ENCODE results near the gene GATA6. TPM values are rescaled to one million over a fixed set of nuclear protein-coding genes. Genes with fewer than 3 reads are reported as not detected.

GATA6 gene
- polyA plus RNA-seq, 1 of the 3 experiments (the other 2 are of a cell fraction), result not detected

DNA sequence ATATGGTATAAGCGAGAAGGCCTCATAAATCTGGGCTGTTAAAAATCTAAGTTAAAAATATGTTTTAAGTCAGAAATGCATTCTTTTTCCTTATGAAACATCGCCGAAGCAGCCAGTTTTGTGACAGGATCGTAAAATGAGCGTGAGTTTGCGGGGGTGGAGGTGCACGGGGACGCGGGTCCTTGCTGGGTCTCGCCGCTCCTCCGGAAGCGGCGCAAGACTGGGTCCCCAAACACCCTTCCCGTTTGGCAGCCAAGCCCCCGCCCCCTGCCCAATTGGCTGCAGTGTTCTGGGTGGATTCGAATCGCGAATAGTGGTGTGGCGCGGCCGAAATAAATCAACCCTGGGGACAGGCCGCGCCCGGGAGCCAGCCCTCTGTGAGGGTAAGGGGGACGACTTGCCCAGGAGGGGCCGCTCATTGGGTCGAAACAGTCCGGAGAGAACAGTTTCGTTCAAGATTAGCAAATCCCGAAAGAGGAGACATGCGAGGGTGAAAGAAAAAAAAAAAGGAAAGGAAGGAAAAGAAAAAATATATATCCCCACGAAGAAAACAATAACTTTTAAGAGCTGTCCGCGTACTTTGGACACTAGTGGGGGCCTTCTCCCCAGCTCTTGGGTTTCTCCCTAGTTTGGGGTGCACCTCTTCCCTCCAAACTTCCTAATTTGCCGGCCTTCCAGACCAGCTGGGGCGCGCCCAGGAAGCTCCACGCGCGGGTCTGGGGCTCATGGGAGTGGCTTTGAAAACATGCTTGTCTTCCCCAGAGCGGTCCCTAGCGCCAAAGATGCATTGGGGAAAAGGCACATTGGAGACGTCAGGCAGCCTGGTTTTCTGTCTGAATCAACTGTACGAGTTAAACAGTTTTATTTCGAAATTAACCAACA, 3.1 kb upstream of the GATA6 start:
- ChIA-PET CTCF (no interaction called here), POLR2A (no interaction called here)
- WGBS (ENCODE audit: low lambda C conversion rate), result 16% methylated on average over 39 of the region's 46 CpGs
- Histone ChIP-seq H3K4me2 (no peak overlapping the region), H3K79me2 (ENCODE audit: insufficient read depth) (no peaks in the 10 kb centered on the region), H3K4me1 (ENCODE audit: control insufficient read depth in 1 of 2, insufficient read depth in 2 of 2, low read depth in 1 of 2, low read length in 1 of 2) (peaks cover 0 to 2% of the 10 kb centered on the region in 2 experiments; a peak in 1 of 4 replicates), H3K9me2 (no peaks in the 10 kb centered on the region), H3K9ac (no peak overlapping the region), H4K20me1 (ENCODE audit: insufficient read depth) (peaks cover 11% of the 10 kb centered on the region; the same call in 1 of the 2 replicates), H3K9me3 (no peaks in the 10 kb centered on the region), H3K27me3 (ENCODE audit: insufficient read depth) (peaks cover 98% of the 10 kb centered on the region), H3K4me3 (ENCODE audit: low read depth in 2 of 2, low read length in 1 of 2) (no peak overlapping the region), H2AFZ (ENCODE audit: low read depth) (no peak overlapping the region), H3F3A (replicated peaks; ENCODE audit: insufficient read depth) (no peaks in the 10 kb centered on the region), H3K27ac (ENCODE audit: low read depth in 2 of 2, low read length in 1 of 2) (no peak overlapping the region), H3K36me3 (replicated peaks in 1 of 2; ENCODE audit: control insufficient read depth in 1 of 2, insufficient read depth in 2 of 2, low read length in 1 of 2) (no peaks in the 10 kb centered on the region)
- peak; percentile 33 for DNase-seq
- 0 out of 2 replicates have a peak, but pooled peaks have one; percentile 27 for TF ChIP-seq EZH2phosphoT487 (IDR thresholded peaks at IDR 0.05; ENCODE audit: borderline replicate concordance, low read depth)
- no peak for TF ChIP-seq SIN3A (IDR thresholded peaks at IDR 0.05; ENCODE audit: borderline replicate concordance, low read depth, low read length)
- no peak for TF ChIP-seq RFX5 (IDR thresholded peaks at IDR 0.05; ENCODE audit: low read length)
- TF ChIP-seq FOXJ3 (CRISPR knock-in tag; IDR thresholded peaks at IDR 0.05), result no peak

DNA sequence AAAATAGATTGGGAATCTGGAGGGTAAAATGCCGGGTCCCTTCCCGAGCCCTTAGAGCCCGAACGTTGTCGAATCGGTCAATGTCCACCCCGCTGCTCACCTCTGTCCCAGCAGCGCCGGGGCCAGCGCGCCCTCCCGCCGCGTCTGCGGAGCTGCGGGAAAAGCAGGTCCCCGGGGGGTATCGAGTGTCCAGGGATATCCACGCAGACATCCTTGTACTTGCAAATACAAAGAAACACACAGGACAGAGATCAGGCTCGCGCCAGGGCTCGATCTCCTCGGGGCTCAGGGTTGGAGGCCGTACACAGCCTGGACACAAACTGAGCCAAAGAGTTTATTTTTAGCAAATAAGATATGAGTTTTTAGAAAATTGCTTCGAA, 2.3 kb upstream of the GATA6 start:
- ChIA-PET POLR2A (no interaction called here), CTCF (no interaction called here)
- Histone ChIP-seq H3K9me3 (no peaks in the 10 kb centered on the region), H3K4me3 (ENCODE audit: low read depth in 2 of 2, low read length in 1 of 2) (no peak overlapping the region), H2AFZ (ENCODE audit: low read depth) (no peak overlapping the region), H3K4me2 (no peak overlapping the region), H3K9ac (no peak overlapping the region), H3K27me3 (ENCODE audit: insufficient read depth) (peaks cover 95% of the 10 kb centered on the region), H3K36me3 (replicated peaks in 1 of 2; ENCODE audit: control insufficient read depth in 1 of 2, insufficient read depth in 2 of 2, low read length in 1 of 2) (no peaks in the 10 kb centered on the region), H4K20me1 (ENCODE audit: insufficient read depth) (peaks cover 11% of the 10 kb centered on the region; the same call in 1 of the 2 replicates), H3K9me2 (no peaks in the 10 kb centered on the region), H3K27ac (ENCODE audit: low read depth in 2 of 2, low read length in 1 of 2) (no peak overlapping the region), H3K4me1 (ENCODE audit: control insufficient read depth in 1 of 2, insufficient read depth in 2 of 2, low read depth in 1 of 2, low read length in 1 of 2) (peaks cover 0 to 2% of the 10 kb centered on the region in 2 experiments; a peak in 1 of 4 replicates), H3K79me2 (ENCODE audit: insufficient read depth) (no peaks in the 10 kb centered on the region), H3F3A (replicated peaks; ENCODE audit: insufficient read depth) (no peaks in the 10 kb centered on the region)
- no peak for TF ChIP-seq MXI1 (IDR thresholded peaks at IDR 0.05; ENCODE audit: low read depth, low read length)
- no peak for TF ChIP-seq ELF1 (IDR thresholded peaks at IDR 0.05)
- TF ChIP-seq, protein P1, sequence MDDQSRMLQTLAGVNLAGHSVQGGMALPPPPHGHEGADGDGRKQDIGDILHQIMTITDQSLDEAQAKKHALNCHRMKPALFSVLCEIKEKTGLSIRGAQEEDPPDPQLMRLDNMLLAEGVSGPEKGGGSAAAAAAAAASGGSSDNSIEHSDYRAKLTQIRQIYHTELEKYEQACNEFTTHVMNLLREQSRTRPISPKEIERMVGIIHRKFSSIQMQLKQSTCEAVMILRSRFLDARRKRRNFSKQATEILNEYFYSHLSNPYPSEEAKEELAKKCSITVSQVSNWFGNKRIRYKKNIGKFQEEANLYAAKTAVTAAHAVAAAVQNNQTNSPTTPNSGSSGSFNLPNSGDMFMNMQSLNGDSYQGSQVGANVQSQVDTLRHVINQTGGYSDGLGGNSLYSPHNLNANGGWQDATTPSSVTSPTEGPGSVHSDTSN (IDR thresholded peaks at IDR 0.05), result no peak
- no peak for TF ChIP-seq GATA2 (CRISPR knock-in tag; IDR thresholded peaks at IDR 0.05)
- TF ChIP-seq TAF1 (IDR thresholded peaks at IDR 0.05; ENCODE audit: borderline replicate concordance, low read depth, low read length), result no peak
- TF ChIP-seq MEF2A (IDR thresholded peaks at IDR 0.05; ENCODE audit: borderline replicate concordance, low read depth), result no peak
- 15% methylated on average over 22 of the region's 25 CpGs for WGBS (ENCODE audit: low lambda C conversion rate)
- DNase-seq, result no peak

All from SK-N-SH (cell line).